Left lobe of liver (tissue), 2 donors: ENCODE measurements around the gene SLAMF9. TPM values are rescaled to one million over a fixed set of nuclear protein-coding genes. Genes with fewer than 3 reads are reported as not detected.

ENCODE experiments used
- ATAC-seq: fragments of 200-7000 bp; cut with Tn5 transposase; one replicate; pipeline ENCODE4 v1.9.1; 2020; ENCODE audit warnings: mild to moderate bottlenecking, moderate library complexity
- DNase-seq: peaks from one replicate; pipeline ENCODE4 v3.0.0-alpha.2; 2020; ENCODE audit warnings: low spot score
- total RNA-seq: library from RNA; stranded (reverse); gene quantifications from one replicate; pipeline ENCODE4 v1.2.1, GENCODE V29; 2021
- donor health status: DM: no; HTN: no; CAD: no; lungs with moderate emphysema.
- donor health status: DM: no; HTN: yes; CAD: no.

The SLAMF9 gene
- total RNA-seq, 1 donor from 2014 or later, result 0.83 TPM

DNA sequence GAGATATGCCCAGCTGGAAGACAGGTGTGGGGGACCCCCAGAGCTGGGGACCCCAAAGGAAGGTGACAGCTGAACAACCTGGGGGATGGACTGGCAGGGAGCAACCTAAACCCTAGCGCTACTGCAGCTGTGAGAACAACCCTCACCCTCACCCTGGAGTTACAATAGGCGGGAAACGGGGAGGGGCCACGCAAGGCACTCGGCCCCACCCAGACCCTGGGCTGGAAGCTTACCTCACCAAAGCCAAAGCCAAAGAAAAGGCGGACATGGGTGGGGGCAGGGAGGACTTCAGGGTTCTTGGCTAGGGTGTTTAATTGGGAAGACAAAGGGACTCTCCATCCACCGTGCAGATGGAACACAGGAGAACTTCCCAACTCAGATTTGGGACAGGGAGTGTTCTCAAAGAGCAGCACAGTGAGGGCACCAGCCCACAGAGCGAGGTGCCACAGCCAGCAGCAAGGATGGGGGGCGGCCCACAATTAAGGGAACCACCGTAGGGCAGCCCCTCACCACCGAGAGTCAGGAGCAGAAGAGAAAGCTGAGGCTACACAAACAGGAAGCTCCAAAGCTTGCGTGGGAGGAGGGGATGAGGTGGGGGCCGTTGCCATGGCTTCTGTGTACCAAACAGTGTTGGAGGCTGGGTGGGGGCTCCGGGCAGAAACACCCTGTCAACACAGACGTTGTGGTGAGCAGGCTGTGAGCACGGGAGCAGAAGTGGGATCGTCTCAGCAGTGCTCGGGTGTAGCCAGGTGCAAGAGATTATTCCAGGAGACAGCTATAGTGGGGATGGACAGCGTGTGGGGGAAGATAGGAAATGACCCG is 30.6 kb downstream of the SLAMF9 start:
- peak; percentile 69 for DNase-seq
- peak; percentile 25 for ATAC-seq

DNA sequence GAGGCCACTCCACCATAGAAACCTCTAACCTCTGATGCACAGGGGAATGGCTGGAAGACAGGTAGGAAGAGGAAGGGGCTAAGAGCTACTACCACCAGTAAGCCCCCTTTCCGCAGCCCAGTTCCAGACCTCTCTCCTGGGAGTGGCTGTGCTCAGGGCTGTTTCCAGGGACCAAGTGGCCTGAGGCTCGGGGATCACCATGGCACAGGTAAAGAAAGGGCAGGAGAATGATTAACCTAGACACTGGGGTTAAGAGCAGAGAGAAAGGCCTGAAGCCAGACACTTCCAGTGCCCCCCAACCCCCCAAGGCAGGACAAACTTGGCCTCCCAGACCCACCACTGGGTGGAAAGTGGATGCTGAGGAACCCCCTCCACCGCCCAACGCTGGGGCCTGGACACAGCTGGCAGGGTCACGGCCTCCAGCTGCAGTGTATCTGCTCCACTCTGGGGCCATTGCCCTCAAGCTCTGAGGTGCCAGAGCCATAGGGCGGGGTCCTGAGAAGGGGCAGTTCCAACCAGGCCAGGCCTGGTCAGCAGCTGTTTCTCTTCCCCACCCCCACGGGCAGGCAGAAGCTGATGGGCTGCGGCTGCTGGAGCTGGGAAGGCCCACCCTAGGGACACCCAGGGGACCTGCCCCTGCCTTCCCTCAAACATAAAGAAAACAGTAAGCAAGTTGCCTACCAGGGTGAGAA is 31.4 kb downstream of the SLAMF9 start:
- DNase-seq (peak; percentile 90), ATAC-seq (peak; percentile 77)

DNA sequence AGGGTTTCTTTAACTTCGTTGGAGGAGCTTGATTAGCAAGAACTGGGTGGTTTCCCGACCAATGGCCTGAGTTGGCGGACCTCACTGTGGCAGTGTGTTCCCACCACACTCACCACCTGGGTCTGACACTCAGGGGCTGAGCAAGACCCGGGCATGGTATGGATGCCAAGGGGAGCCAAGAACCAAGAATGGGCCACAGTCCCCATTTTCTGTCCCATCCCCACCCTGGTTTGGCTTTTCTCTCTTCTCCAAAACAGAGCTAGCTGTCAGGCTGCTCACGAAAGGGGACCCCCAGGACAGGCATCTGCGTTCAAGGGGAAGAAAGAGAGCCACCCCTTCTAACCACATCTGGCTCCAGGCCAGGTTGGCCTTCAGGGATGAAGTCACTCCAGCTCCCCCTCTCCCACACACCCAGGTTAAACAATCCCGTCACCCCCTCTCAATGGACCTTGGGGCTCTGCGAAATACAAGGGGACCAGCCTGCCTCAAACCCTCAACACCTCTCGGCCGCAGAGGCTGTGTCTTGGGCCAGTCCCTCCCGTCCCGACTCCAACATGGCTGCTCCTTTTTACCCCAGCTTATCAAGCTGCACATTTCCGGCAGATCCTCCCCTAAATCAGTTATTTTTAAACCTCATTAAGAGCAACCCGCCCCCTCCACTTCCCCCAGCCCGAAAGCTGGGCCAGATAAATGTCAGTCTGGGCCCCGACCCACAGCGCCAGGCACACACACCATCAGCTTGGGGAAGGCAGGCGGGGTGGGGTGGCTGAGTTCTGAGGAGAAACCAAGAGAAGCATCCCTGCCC is 32.1 kb downstream of the SLAMF9 start:
- ATAC-seq (no peak), DNase-seq (no peak)

DNA sequence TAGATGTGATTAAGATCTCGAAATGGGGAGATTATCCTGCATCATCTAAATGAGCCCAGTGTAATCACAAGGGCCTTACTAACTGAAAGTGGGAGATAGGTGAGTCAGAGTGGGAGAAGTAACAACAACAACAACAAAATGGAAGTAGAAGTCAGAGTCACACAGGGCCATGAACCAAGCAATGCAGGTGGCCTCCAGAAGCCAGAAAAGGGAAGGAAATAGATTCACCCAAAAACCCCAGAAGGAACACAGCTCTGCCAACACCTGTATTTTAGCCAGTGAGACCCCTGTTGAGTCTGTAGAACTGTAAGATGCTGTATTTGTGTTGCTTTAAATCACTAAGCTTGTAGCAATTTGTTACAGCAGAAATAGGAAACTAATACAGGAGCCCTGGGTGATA is 32.8 kb downstream of the SLAMF9 start:
- no peak for DNase-seq
- no peak for ATAC-seq

DNA sequence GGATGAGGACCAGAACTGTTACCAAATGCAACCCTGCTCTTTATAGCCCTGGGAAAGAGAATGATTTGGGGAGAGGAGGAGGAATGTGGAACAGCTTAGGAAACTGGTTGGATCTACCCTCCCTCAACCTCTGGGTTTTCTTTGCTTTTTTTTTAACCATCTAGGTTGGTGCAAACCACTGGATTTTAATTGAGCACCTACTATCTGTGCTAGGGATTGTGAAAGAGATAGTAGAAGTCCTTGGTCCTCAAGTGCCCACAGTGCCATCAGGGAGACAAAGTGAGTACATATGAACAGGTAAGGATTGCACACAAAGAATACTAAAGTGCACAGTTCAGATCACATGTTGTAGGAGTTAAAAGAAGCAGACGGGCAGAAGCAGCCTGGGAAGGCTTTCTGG is 33.4 kb downstream of the SLAMF9 start:
- DNase-seq, result no peak
- no peak for ATAC-seq

DNA sequence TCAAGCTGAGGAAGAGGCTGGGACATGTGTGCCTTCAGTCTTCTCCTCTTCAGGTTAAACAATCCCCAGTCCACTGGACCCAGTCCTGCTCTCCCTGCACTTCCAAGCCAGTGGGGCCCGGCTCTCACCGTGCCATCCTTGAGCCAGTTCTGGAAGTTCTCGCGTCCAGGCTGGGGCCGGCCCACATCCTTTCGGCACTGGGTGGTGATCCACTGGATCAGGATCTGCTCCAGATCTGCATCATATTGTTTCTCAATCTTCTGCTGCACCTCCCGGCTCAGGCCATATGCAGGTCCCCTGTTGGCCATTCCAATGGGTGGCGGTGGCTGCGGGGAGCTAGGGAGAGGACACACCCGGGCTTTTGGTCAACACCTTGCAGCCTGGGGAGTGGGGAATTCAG is 33.8 kb downstream of the SLAMF9 start:
- DNase-seq (no peak), ATAC-seq (no peak)

DNA sequence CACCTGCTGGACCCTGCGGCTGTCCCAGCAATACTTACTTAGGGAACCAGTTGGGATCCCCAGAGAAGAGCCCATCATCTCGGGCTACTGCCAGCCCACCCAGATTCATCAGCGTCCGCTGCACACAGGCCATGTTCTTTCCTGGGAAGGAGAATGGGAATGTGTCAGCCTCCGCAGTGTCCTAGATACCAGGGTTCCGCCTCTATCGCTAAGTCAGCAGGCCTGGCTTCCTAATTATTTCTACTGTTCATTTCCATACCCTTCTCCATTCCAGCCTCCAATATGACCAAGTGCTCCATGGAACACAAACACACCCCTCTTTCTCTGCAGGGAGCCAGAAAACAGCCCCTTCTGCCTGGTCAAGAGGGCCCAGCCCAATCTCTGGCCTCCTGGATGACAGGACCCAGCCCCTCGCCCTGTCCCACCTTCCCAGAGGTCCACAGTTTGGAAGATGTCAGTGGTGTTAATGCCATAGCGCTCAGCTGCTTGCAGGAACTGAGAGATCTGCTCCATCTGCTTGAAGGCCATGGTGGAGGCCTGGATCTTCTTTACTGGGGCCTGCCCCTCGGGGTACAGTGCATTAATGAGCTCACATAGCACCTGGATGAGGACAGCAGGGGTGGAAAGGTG is 34.7 kb downstream of the SLAMF9 start:
- DNase-seq, result no peak
- ATAC-seq, result no peak

DNA sequence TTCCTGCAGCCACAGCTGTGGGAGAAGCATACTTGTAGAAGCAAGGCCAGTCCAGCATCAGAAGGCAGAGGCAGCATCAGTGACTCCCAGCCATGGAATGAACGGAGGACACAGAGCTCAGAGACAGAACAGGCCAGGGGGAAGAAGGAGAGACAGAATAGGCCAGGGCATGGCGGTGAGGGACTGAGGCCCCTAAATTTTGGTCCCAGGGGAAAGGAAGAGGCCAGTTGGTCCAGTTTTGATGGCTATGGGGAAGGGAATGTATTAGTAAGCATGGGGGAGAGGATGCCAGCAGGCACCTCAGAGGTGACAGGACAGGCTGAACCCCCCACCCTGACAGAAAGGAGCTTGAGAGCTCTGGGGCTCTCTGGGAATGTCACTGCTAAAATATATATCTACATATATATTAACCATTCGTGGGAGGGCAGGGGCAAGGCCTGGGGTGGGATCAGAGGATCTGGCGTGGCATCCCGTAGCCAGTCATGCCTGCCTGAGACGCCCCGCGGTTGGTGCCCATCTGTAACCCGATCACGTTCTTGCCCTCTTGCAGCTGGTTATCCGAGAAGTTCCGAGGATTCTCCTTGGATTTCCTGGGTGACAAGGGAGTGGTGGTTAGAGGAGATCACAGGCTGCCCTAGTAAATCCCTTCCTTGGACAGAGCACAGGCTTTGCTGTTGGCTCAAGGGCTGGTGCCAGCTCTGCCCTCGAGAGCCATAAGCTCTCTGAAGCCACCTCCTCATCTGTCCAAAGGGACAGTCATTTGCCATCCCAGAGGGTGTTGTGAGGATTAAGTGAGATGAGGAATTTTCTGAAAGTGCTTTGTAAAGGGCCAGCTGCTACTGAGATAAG is 35.5 kb downstream of the SLAMF9 start:
- DNase-seq (no peak), ATAC-seq (no peak)

DNA sequence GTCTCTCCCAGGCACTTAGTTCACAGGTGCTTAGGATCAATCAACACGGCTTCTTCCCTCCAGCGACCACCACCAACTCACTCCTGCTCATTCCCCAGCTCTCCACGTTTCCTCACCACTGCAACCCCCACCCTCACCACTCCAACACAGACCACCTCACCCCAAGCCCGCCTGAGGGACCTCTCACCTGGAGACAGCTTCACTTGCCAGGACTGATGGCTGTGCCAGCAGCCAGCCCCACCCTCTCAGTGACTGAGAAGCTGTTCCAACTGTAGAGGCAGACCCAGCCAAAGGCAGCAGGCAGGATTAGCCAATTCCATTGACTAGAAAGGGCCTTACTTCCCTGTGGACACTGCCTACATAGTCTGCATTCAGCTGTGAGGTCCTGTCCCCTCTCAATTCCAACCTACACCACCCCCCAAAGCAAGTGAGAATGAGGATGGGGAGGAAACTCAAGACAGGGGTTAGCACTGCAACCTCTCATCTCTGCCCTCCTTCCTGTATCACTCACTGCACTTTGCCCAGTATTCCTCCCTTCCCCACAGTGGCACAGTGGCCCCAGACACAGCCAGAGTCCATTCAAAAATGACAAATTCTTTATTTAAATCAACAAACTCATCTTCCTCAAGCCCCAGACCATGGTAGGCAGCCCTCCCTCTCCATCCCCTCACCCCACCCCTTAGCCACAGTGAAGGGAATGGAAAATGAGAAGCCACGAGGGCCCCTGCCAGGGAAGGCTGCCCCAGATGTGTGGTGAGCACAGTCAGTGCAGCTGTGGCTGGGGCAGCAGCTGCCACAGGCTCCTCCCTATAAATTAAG is 36.3 kb downstream of the SLAMF9 start:
- no peak for ATAC-seq

DNA sequence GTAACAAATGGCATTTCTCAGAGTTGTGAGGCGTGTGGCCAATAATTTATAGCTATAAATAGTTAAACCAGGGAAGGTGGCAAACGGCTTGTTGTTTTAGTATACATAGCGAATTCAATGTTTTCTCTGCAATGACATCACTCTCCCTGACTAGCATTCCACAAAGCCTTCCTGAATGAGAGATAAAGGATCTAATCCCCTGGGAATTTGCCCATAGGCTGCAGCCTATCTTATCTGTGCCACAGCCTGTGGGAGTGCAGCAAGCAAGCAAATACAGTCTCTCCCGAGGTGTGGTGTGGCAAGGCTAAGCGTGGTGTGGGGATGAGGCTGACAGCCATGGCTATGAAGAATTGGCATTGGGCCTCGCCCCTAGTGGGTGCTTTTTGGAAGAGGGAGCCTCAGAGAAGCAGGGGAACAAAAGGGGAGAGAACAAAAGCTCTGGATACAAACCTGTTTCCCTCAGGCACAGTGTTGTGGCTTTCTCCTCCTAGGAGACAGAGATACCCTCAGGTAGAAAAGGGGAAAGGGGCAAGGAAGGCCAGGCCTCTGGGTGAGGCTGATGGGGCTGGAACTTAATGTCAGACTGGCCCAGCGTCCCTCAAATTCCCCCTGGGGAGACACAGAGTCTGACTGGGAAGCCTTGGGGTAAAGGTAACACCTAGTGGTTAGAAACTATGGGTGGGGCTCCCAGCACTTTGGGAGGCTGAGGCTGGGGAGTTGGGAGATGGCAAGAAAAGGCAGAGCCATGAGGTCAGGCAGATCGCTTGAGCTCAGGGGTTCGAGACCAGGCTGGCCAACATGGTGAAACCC is 37.6 kb downstream of the SLAMF9 start:
- DNase-seq (no peak), ATAC-seq (peak; percentile 26)

More for the DNA sequence above, 36.3 kb downstream of the SLAMF9 start:
- DNase-seq, result no peak

DNA sequence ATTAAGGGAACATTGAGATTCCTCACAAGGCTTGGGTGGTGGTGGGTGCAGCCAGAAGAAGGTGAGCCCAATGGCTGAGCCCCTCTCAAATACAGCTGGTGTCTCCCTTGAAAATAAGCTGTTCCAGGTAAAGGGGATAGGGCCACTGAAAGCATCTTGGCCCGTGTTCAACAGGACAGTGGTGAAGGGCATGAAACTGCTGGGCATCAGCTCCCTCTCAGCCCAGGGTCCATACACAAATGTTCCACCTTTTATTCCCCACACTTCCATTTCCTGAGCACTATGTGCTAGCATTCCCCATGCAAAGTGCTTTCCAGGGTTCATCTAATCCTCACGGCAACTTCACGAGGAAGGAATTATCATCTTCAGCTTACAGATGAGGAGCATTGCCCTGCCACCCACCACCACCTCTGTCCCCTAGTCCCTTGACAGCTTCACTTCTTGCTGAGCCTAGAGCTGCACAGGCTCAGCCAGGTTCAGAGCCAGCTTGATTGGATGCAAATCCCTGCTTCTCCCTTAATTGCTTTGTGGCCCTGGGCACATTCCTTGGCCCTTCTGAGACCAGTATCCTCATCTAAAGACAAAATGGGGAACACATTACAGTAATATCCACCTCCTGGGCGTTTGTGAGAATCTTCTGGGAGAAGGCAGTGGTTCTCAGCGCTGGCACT is 38.3 kb downstream of the SLAMF9 start:
- no peak for DNase-seq
- no peak for ATAC-seq

DNA sequence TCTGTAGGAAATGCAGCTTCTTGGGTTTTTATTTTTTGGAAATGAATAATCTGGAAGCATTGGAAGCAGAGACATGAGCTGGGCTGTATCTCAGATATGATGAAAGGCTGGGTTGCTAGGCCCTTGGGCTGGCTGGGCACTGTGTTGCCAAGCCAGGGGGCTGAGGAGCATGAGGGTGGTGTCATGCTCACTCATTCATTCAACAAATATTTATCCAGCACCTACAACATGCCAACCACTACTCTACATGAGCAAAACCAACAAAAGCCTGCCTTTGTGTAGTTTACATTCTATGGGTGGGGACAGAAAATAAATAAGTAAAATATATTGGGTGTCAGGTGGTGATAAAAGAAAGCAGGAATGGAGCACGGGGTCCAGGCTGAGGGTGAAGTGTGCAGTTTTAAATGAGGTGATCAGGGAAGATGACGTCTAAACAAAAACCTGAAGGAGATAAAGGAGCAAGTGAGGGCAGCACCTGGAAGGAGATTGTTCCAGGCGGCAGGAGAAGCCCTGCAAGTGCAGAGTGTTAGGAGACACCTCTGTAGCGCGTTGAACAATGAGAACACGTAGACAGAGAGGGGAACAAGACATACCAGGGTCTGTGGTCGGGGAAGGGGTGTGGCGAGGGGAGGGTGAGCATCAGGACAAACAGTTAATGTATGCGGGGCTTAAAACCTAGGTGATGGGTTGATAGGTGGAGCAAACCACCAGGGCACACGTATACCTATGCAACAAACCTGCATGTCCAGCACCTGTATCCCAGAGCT is 39.6 kb downstream of the SLAMF9 start:
- ATAC-seq (no peak), DNase-seq (no peak)

DNA sequence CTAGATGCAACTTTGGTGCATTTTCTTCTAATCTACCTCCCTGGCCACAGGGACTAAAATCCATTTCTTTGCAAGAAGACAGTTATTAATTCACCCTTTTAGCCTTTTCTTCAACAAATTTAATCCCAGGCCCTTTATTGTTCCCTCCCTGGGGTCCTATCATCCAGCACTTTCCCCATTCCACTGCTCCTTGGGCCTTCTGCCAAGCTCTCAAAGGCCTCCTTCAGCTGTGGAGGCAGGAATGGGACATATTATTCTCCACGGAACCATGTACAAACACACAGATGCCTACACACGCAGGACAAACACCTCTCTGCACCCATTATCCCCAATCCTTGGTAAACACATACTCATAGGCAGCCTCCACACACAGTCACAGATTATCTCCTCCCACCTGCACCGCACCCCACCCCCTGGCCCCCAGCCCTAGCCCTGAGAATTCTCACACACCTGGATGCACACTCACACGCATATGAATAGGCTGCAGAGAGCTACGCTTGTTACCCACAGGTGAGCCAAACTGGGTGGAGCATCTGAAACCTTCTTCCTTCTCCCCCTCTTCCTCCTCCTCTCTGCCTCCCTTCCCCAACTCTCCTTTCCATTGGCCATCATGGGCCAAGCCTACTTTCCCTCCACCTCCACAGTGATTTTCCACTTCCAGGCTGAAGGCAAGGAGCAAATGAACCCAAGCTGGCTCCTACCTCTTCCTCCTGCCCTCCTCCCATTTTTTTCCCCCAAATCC is 40.4 kb downstream of the SLAMF9 start:
- no peak for ATAC-seq

DNA sequence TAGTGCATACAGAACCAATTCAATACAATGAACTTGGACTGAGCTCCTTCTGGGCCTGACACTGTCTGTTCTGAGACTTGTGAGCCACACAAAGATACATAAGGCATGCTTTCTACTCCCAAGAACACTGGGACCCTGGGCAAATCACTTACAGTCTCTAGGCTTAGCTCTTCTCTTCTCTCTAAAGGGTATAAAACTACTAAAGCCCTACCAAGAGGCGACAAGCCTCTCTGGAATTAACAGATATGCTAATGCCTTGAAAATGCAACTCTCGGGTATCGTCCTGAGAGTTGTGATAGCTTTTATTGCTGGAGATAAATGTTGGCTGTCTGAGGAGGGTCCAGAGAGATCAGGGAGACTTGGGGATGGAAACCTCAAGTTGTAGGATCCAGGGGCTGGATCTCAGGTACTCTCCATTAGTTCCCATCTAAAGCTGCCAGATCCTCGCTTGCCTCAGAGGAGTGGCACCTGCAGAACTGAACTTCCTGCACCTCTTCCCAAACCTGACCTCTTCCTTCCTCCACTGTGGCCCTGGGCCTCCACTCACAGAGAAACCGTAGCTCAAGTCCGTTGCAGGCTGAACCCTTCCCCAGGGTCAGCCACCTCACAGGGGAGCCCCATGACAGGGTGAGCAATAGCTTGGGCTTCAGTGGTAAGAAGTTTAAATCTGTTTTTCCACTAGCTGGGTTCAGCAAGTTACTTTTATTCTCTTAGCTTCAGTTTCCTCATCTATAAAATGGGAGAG is 42.5 kb downstream of the SLAMF9 start:
- DNase-seq (no peak), ATAC-seq (no peak)

More for the DNA sequence above, 40.4 kb downstream of the SLAMF9 start:
- no peak for DNase-seq

DNA sequence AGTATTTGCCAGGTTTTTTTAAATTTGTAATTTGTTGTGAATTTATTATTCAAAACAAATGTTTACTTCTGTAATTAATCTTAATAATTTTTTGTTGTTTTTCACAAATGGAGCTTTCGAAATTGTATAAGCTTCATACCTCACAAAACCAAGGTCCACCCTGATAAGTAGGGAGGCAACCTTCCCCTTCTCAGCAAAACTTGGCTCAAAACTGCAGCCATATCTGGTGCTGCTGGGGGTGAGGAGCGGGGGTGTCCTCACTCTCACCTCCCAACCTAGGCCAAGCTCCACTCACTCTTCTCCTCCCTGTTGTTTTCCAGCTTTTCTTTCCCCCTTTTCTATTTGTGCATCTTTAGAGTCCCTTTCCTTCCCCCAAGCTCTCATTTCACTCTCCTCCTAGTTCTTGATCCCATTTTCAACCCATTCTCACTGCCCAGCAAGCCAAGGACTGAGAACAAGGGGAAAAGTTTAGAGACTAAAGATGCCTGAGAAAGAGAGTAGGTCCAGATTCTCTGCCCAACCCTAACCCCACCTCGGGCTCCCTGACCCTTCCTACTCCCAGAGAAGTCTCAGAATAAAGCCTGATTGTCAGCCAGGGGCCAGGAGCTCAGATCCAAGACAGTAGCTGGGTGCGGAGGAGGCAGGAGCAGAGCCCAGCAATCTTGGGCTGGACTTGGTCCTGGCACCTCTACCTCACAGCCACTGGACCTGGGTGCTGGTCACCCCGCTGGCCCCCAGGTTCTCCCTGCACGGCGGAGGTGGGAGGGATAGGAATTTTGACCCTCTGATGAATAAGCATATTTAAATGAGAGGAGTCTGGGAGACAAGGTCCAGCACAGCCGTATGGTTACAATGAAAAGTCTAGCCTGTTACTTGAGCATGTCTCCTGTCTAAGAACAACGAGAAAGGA is 45.8 kb downstream of the SLAMF9 start:
- ATAC-seq, result no peak
- no peak for DNase-seq
